Keratinocyte (primary cell): ENCODE measurements around the gene TPD52L1. TPM values are rescaled to one million over a fixed set of nuclear protein-coding genes. Genes with fewer than 3 reads are reported as not detected.

Experiments used
- DNase-seq: peaks from one replicate; pipeline ENCODE4 v3.0.0-alpha.2; 2011; ENCODE audit warnings: low read depth, missing footprints, low spot score
- FAIRE-seq: peaks from 2 replicates; lab custom pipeline; 2011; peaks lifted over from hg19 to GRCh38; lab: Jason Lieb, UNC
- H2AFZ ChIP-seq: 2 replicates; pipeline ENCODE4 v1.6.0; 2012; ENCODE audit warnings: low read length, control low read depth, inconsistent platforms; ENCODE audit not compliant: control insufficient read depth
- H3K27ac ChIP-seq: 2 replicates; pipeline ENCODE4 v1.5.1; 2011; ENCODE audit warnings: low read length; ENCODE audit not compliant: control insufficient read depth, insufficient read depth
- H3K27me3 ChIP-seq: 3 replicates; pipeline ENCODE4 v1.6.0; 2011; ENCODE audit warnings: low read length; ENCODE audit not compliant: control insufficient read depth, insufficient read depth; ENCODE audit errors: extremely low read depth
- H3K36me3 ChIP-seq, 2 experiments: 2 replicates in 1 of 2; 3 replicates in 1 of 2; pipeline ENCODE4 v1.5.1; 2011; ENCODE audit warnings: low read length in 2 of 2, mild to moderate bottlenecking in 1 of 2; ENCODE audit not compliant: control insufficient read depth in 2 of 2, insufficient read depth in 2 of 2; ENCODE audit errors: extremely low read depth in 1 of 2
- H3K4me1 ChIP-seq: 3 replicates; pipeline ENCODE4 v1.5.1; 2011; ENCODE audit warnings: low read length; ENCODE audit not compliant: control insufficient read depth, insufficient read depth; ENCODE audit errors: extremely low read depth
- H3K4me2 ChIP-seq: 3 replicates; pipeline ENCODE4 v1.6.0; 2011; ENCODE audit warnings: low read depth, low read length; ENCODE audit not compliant: control insufficient read depth, insufficient read depth; ENCODE audit errors: extremely low read depth
- H3K4me3 ChIP-seq, 3 experiments: fragments of 200-600 bp in 1 of 3; sonication (generic) in 1 of 3; 2 replicates in 2 of 3; 3 replicates in 1 of 3; pipeline ENCODE4 v1.5.1; 2011 to 2016; ENCODE audit warnings: low read length in 3 of 3, mild to moderate bottlenecking in 3 of 3, control low read depth in 2 of 3, inconsistent platforms in 1 of 3, low read depth in 1 of 3, mixed read lengths in 1 of 3, mixed run types in 1 of 3, moderate library complexity in 1 of 3; ENCODE audit not compliant: control insufficient read depth in 2 of 3, insufficient read depth in 2 of 3; ENCODE audit errors: extremely low read depth in 1 of 3
- H3K79me2 ChIP-seq: 2 replicates; pipeline ENCODE4 v1.6.0; 2012; ENCODE audit warnings: low read length; ENCODE audit not compliant: control insufficient read depth, insufficient read depth
- H3K9ac ChIP-seq: 3 replicates; pipeline ENCODE4 v1.6.0; 2011; ENCODE audit warnings: low read length; ENCODE audit not compliant: control insufficient read depth, insufficient read depth; ENCODE audit errors: extremely low read depth
- H3K9me1 ChIP-seq: 3 replicates; pipeline ENCODE4 v1.6.0; 2011; ENCODE audit warnings: low read length; ENCODE audit not compliant: control insufficient read depth, insufficient read depth; ENCODE audit errors: extremely low read depth
- H3K9me3 ChIP-seq: 2 replicates; pipeline ENCODE4 v1.5.1; 2012; ENCODE audit warnings: low read depth, low read length; ENCODE audit not compliant: control insufficient read depth
- H4K20me1 ChIP-seq: 3 replicates; pipeline ENCODE4 v1.6.0; 2011; ENCODE audit warnings: low read length; ENCODE audit not compliant: control insufficient read depth, insufficient read depth; ENCODE audit errors: extremely low read depth
- EZH2 ChIP-seq: IDR thresholded peaks from one replicate; pipeline ENCODE4 v1.6.1; 2012; ENCODE audit warnings: inconsistent platforms, mild to moderate bottlenecking, low read length, moderate library complexity
- dilution Hi-C: fragments of 300-500 bp; cut with MboI; formaldehyde crosslinking; loops from one replicate; pipeline ENCODE4 v1.7.0; 2020; ENCODE audit warnings: low sequenced_read_pairs; ENCODE audit not compliant: extremely low pct_ligation_motif_present
- polyA plus RNA-seq, 5 experiments: library from polyadenylated mRNA; depleted of rRNA in 3 of 5; stranded (reverse) in 3 of 5; stranded (forward) in 1 of 5; unstranded in 1 of 5; fragments of >200 nt; gene quantifications; 1 replicate in 1 of 5; 2 replicates in 3 of 5; 3 replicates in 1 of 5; pipeline versions ENCODE4 v1.2.1 to v1.2.3, GENCODE V29; 2011 to 2012; ENCODE audit warnings: missing spikeins in 2 of 5, low read depth in 1 of 5, low replicate concordance in 1 of 5
- TF ChIP-seq, protein P1 (sequence below), 3 experiments: IDR thresholded peaks in 1 of 3; conservative IDR thresholded peaks in 1 of 3; optimal IDR thresholded peaks in 1 of 3; 2 replicates in 2 of 3; 3 replicates in 1 of 3; pipeline versions ENCODE3 to v1.5.1; 2011; ENCODE audit warnings: low read length in 3 of 3, mild to moderate bottlenecking in 3 of 3, moderate library complexity in 2 of 3, control low read depth in 1 of 3, inconsistent platforms in 1 of 3; ENCODE audit not compliant: insufficient read depth in 2 of 3; ENCODE audit errors: extremely low read depth in 1 of 3

TPD52L1 gene
- polyA plus RNA-seq, 1 donor (not counting 4 experiments of a cell fraction or from before 2014, with no cell fraction given) = 135 TPM

DNA sequence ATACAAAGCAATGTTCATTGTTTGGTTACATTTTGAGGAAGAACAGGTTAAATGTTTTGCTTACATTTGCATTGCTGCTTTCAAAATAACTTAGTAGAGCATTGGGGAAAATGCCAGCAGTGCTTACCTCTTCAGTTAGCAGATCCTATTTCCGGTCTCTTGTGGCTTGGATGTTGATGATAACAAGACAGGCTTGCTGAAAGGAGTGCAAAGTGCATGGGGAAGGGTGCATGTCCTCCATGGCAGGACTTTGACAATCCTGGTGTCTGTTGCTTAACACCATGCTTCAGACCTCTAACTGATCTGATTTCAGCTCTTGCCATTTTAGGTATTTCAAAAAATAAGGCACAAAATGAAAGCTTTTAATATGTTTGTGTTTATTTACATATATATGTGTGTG is 21.1 kb downstream of the TPD52L1 start:
- H3K4me1 ChIP-seq = peaks cover 13% of the 10 kb centered on the region
- no peak for TF ChIP-seq EZH2
- TF ChIP-seq, protein P1, sequence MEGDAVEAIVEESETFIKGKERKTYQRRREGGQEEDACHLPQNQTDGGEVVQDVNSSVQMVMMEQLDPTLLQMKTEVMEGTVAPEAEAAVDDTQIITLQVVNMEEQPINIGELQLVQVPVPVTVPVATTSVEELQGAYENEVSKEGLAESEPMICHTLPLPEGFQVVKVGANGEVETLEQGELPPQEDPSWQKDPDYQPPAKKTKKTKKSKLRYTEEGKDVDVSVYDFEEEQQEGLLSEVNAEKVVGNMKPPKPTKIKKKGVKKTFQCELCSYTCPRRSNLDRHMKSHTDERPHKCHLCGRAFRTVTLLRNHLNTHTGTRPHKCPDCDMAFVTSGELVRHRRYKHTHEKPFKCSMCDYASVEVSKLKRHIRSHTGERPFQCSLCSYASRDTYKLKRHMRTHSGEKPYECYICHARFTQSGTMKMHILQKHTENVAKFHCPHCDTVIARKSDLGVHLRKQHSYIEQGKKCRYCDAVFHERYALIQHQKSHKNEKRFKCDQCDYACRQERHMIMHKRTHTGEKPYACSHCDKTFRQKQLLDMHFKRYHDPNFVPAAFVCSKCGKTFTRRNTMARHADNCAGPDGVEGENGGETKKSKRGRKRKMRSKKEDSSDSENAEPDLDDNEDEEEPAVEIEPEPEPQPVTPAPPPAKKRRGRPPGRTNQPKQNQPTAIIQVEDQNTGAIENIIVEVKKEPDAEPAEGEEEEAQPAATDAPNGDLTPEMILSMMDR (optimal IDR thresholded peaks at IDR 0.05 in 1 of 3, IDR thresholded peaks at IDR 0.05 in 1 of 3, conservative IDR thresholded peaks at IDR 0.05 in 1 of 3; ENCODE audit: extremely low read depth in 1 of 3, insufficient read depth in 2 of 3, low read length in 3 of 3) = no peak
- H3K9me3 ChIP-seq = no peaks in the 10 kb centered on the region
- H3K79me2 ChIP-seq = no peaks in the 10 kb centered on the region
- H3K27ac ChIP-seq = no peak overlapping the region
- H4K20me1 ChIP-seq = no peaks in the 10 kb centered on the region
- no peak overlapping the region for H2AFZ ChIP-seq
- no peaks in the 10 kb centered on the region for H3K36me3 ChIP-seq
- no peak overlapping the region for H3K4me2 ChIP-seq
- H3K9me1 ChIP-seq = no peaks in the 10 kb centered on the region
- no peaks in the 10 kb centered on the region for H3K27me3 ChIP-seq
- FAIRE-seq = no peak
- H3K4me3 ChIP-seq = no peak overlapping the region
- dilution Hi-C loops = no loop called here
- no peak for DNase-seq
- no peak overlapping the region for H3K9ac ChIP-seq

DNA sequence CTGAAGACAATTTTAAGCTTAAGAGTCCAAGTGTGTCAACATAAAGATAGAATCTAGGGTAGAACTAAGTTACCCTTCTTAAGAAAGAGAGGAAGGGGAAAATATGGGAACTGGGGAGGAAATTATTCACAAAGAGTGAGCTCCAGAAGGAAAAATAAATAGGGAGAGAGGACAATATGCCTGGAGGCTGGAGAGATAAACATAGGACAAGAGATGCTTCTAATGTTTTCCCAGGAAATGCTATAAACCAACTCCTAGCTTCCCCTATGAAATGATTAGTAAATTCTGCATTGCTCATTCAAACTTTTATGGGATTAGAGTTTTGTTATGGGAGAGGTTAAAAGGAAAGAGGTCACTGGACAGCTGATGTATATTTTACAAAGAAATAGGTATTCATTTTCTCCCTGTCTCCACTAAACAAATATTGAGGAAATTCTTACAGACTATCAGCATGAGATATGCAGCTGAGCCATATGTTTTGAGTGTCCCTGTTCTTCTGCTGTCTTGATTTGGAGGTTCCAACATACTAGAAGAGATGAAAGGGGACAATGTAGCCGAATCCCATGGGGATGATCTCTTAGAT is 22.0 kb downstream of the TPD52L1 start:
- H3K4me3 ChIP-seq = no peak overlapping the region
- DNase-seq = no peak
- no peak overlapping the region for H3K9ac ChIP-seq
- no peaks in the 10 kb centered on the region for H3K9me3 ChIP-seq
- FAIRE-seq = no peak
- dilution Hi-C loops = no loop called here
- TF ChIP-seq, protein P1 (optimal IDR thresholded peaks at IDR 0.05 in 1 of 3, IDR thresholded peaks at IDR 0.05 in 1 of 3, conservative IDR thresholded peaks at IDR 0.05 in 1 of 3; ENCODE audit: extremely low read depth in 1 of 3, insufficient read depth in 2 of 3, low read length in 3 of 3) = no peak
- no peak for TF ChIP-seq EZH2
- H4K20me1 ChIP-seq = no peaks in the 10 kb centered on the region
- no peaks in the 10 kb centered on the region for H3K9me1 ChIP-seq
- peaks cover 4% of the 10 kb centered on the region for H3K4me1 ChIP-seq
- H3K27me3 ChIP-seq = no peaks in the 10 kb centered on the region
- no peaks in the 10 kb centered on the region for H3K36me3 ChIP-seq
- no peak overlapping the region for H3K27ac ChIP-seq
- H2AFZ ChIP-seq = no peak overlapping the region
- H3K4me2 ChIP-seq = no peak overlapping the region
- no peaks in the 10 kb centered on the region for H3K79me2 ChIP-seq
